Gastroesophageal sphincter (tissue), 3 donors: ENCODE measurements around the gene PAH.

ENCODE experiments used
- EP300 ChIP-seq: sonication (generic); formaldehyde crosslinking; IDR thresholded peaks from one replicate; pipeline ENCODE4 v1.6.1; 2017; ENCODE audit warnings: antibody characterized with exemption, mild to moderate bottlenecking
- POLR2A ChIP-seq, 2 donors: fragments of 450-650 bp; IDR thresholded peaks; one replicate each; pipeline ENCODE4 v1.6.1; 2017; ENCODE audit warnings: antibody characterized with exemption in 2 of 2, mild to moderate bottlenecking in 2 of 2, moderate library complexity in 1 of 2
- POLR2AphosphoS5 ChIP-seq: sonication (generic); formaldehyde crosslinking; IDR thresholded peaks from one replicate; pipeline ENCODE4 v1.6.1; 2017; ENCODE audit warnings: antibody characterized with exemption
- TF ChIP-seq, protein P1 (sequence below), 4 experiments: fragments of 200-600 bp in 2 of 4; fragments of 450-650 bp in 2 of 4; sonication (generic) in 1 of 4; IDR thresholded peaks; one replicate each; pipeline ENCODE4 v1.5.1; 2017 to 2019; ENCODE audit warnings: antibody characterized with exemption in 4 of 4, mild to moderate bottlenecking in 2 of 4, moderate library complexity in 2 of 4

DNA sequence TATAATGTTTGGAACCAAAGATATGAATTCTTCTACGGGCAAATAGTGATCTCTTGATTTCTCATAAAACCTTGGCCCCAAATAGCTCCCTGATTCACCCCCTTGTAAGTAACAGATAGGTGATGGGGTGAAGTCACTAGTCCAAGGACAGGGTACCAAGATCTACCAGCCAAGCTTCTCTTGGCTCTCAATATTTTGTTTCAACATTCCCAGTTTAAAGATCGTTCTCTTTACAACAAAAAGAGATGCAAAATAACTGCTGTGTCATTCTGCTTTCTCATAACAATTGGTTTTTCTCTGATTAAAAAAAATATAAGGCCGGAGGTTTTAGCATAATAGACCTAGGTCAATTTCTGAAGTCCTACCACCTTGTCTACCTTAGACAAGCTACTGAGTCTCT is 11.8 kb downstream of the PAH start:
- TF ChIP-seq, protein P1, sequence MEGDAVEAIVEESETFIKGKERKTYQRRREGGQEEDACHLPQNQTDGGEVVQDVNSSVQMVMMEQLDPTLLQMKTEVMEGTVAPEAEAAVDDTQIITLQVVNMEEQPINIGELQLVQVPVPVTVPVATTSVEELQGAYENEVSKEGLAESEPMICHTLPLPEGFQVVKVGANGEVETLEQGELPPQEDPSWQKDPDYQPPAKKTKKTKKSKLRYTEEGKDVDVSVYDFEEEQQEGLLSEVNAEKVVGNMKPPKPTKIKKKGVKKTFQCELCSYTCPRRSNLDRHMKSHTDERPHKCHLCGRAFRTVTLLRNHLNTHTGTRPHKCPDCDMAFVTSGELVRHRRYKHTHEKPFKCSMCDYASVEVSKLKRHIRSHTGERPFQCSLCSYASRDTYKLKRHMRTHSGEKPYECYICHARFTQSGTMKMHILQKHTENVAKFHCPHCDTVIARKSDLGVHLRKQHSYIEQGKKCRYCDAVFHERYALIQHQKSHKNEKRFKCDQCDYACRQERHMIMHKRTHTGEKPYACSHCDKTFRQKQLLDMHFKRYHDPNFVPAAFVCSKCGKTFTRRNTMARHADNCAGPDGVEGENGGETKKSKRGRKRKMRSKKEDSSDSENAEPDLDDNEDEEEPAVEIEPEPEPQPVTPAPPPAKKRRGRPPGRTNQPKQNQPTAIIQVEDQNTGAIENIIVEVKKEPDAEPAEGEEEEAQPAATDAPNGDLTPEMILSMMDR (IDR thresholded peaks at IDR 0.05), result no peak
- TF ChIP-seq POLR2AphosphoS5 (no peak), EP300 (no peak), POLR2A (IDR thresholded peaks at IDR 0.05) (no peak)
